Endometrium (tissue), 2 donors: ENCODE results near the gene PNKD.
"Not testable (repeated sequence)": the region's sequence is repeated elsewhere in the genome, so short reads cannot be mapped to it uniquely, and the experiment has no call there.

Experiments used
- FAIRE-seq: peaks from 2 replicates; lab custom pipeline; 2012; peaks lifted over from hg19 to GRCh38; lab: Jason Lieb, UNC
- donor health status: control.
- donor health status: control.

Gene PNKD

GRCh38 chr2:218291318-218292047, 21.2 kb downstream of the PNKD start:
- no peak for FAIRE-seq

GRCh38 chr2:218292048-218293014, 22.0 kb downstream of the PNKD start, which contains the start of gene TMBIM1:
Gene TMBIM1 (minus strand): TSS chr2:218292503. CDS start chr2:218282141, 10,362 bp downstream.
- no peak for FAIRE-seq

DNA sequence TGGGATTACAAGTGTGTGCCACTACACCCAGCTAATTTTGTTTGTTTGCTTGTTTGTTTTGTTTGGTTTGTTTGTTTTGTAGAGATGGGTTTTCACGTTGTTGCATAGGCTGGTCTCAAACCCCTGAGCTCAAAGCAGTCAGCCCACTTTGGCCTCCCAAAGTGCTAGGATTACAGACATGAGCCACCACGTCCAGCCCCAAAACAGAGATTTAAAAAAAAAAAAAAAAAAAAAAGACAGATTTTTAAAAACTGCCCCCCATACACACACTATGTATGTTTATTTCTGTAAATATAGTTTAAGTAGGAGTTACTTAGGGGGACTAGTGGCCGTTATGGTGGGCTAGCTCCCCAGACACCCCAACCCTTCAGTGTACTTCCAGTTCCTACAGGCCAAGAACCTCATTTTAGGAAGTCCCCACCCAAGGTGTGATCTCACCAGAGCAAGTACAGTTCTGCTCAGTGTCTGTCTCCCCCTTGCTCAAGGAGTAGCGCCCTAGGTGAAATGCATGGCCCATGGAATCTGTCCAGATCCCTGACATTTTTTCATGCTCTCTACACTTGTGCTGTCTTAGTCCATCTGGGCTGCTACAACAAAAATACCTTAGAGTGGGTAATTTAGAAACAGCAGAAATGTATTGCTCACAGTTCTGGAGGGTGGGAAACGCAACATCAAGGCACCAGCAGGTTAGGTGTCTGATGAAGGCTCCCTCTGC, 23.6 kb downstream of the PNKD start:
- no peak for FAIRE-seq

DNA sequence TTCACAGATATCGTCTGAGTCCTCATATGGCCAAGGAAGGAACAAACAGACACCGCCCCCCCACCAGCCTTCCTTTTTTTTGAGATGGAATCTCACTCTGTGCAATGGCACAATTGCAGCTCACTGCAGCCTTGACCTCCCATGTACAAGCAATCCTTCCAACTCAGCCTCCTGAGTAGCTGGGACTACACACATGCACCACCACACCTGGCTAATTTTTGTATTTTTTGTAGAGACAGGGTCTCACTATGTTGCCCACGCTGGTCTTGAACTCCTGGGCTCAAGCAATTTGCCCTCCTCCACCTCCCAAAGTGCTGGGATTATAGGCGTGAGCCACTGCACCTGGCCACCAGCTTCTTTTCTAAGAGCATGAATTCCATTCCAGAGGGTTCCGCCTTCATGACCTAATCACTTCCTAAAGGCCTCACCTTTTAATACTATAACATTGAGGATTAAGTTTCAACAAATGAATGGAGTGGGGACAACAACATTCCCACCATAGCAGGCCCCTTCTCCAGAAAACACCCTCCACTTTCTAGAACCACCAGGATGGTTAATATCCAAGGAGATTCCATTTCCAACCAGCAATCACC, 24.2 kb downstream of the PNKD start:
- no peak for FAIRE-seq

- no peak for FAIRE-seq
Measured at GRCh38 chr2:218295029-218295428, 24.7 kb downstream of the PNKD start.

DNA sequence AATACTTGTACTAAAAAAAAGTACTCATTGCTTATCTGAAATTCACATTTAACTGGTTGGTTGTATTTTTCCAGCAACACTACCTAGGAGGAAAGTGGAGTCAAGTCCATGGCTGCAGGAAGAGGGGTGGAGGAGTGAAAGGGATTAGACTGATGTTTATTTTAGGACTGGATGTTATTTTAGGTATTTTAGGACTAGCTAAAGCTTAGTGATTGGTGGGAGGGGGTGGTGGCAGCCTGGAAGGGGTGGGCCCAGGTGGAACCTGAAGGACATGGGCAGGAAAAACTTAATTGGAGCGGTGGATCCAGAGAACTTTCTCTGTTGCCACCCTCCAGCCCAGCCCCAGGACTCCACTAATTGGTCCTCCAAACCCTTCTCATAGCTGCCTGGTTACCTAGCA, 25.9 kb downstream of the PNKD start:
- FAIRE-seq: no peak

GRCh38 chr2:218296847-218297246, 26.5 kb downstream of the PNKD start:
- no peak for FAIRE-seq

DNA sequence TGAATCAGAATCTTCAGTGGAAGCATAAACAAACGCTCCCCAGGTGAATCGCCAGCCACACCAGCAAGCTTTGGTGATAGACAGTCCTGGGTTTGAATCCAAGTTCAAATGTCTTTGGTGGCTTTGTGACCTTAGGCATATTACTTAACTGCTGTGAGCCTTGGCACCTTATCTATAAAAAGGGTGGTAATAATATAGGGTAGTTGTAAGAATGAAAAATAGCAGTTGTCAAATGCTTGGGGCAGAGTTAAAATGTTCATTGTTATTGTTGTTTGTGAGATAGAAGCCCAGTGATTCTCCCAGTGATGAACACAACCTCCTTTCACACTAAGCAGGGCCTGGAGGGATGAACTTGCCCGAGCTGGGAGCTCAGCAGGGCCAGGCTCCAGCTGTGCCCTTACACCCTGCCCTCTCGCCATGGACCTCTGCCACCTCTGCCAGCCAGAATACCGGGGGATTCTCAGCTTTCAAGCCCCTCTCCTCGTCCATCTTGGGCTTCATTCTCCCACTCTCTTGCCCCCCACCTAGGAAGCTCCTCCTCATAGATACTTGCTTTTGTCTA, 28.1 kb downstream of the PNKD start:
- FAIRE-seq: no peak

DNA sequence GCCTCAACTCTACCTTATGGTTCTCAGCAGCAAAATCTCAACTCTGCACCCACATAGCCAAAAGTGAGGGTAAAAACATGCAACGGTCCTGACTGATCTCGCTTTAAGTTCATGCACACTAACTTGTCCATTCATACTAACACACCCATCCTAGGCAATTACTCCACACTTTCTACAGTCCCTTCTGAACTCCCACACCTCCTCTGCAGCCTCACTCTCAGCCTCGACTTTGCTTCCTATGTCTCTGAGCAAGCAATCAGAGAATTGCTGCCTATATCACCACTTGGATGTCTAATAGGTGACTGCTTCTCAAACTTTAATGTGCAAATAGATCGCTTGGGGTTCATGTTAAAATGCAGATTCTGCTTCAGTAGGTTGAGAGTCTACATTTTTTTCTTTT, 29.8 kb downstream of the PNKD start:
- FAIRE-seq: no peak

DNA sequence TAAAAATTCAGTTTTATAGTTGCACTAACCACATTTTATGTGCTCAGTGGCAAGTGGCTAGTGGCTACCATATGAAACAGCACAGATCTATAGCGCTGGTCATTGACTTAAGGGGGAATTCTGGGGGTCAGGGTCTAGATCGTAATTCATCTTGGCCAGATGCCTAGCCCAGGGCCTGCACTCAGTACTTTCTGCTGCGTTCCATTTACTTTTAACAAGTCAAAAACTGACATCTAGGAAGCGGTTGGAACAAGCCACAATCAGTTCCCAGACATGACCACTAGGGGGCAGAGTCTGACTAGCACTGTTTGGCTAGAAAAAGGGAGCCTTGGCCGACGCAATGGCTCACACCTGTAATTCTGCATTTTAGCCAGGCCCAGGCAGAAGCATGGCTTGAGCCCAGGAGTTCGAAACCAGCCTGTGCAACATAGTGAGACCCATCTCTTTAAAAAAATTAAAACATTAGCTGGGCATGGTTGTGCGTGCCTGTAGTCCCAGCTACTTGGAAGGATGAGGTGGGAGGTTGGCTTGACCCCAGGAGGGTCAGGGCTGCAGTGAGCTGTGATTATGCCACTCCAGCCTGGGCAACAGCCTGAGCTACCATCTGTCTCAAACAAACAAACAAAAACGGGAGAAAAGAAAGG, 31.0 kb downstream of the PNKD start:
- FAIRE-seq: peak; percentile 91

- no peak for FAIRE-seq
Measured at GRCh38 chr2:218305383-218305782, 35.1 kb downstream of the PNKD start.

DNA sequence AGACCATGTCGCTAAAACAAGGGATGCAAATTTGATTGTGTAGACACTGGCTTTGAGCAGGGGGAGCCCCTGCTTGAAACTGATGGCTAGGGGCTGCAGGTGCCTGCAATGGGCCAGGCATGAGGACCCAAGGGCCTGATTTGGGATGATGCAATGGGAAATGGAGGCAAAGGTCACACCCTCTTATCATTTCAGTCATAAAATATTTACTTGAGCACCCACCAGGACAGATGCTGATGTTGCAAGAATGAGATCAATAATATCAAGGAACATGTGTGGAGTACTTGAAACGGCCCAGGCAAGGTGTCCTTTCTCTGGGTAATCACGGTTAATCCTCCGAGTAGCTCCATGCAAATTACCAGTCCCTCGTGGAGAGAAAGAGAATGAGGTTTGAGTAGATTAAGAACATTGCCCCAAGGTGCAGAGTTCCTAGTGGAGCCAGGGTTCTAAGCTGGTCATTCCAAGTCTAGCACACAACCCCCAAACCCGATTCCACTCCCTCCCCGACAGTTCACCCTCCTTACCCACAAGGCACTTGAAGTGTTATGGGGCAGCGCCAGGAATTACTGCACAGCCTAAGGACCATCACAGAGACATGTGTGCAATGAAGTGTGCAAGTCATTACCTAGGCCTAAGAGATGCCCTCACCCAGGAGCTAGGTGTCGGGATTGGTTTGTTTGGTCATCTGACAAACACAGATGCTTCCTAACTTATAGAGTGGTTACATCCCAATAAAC, 36.0 kb downstream of the PNKD start:
- no peak for FAIRE-seq

GRCh38 chr2:218307415-218308090, 37.2 kb downstream of the PNKD start:
- FAIRE-seq: no peak

- no peak for FAIRE-seq
Measured at GRCh38 chr2:218310853-218311540, 40.7 kb downstream of the PNKD start.

- not testable (repeated sequence) for FAIRE-seq
Measured at GRCh38 chr2:218311541-218312266, 41.4 kb downstream of the PNKD start.

DNA sequence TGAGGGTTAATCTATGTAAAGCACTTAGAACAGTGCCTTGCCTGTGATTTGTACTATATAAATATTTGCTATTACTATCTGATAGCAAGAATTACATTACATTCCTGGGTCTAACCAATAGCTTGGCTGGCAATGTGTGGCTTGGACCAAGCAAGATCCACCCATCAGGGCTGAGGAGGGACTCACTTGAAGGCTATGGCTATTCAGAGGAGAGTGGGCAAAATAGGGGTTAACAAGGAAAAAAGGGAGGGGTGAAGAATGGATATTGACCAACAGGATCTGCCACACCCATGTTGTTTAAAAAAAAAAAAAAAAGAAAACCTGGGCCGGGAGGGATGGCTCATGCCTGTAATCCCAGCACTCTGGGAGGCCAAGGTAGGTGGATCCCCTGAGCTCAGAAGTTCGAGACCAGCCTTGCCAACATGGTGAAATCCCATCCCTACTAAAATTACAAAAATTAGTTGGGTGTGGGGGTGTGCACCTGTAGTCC, 42.0 kb downstream of the PNKD start:
- FAIRE-seq: no peak

DNA sequence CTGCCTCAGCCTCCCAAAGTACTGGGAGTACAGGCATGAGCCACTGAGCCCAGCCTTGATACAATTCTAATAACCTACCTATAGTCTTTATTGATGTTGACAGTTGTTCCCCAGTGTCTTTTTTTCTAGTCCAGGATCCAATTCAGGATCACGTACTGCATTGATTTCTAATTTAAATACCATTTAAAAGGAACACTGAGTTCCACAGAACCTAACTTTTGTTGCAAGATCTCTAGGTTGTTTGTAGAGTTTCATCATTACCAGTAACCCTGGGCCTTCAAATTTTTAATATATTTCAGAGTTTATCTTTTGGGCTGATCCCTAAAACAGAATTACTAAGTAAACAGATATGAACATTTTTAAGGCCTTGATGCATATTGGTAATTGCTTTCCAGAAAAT, 43.0 kb downstream of the PNKD start:
- no peak for FAIRE-seq

DNA sequence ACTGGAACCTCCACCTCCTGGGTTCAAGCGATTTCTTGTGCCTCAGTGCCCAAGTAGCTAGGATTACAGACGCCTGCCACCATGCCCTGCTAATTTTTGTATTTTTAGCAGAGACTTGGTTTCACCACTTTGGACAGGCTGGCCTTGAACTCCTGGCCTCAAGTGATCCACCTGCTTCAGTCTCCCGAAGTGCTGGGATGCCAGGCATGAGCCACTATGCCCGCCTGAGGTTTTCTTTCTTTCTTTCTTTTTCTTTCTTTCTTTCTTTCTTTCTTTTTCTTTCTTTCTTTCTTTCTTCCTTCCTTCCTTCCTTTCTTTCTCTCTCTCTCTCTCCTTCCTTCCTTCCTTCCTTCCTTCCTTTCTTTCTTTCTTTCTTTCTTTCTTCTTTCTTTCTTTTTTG, 44.4 kb downstream of the PNKD start:
- not testable (repeated sequence) for FAIRE-seq
